Fibroblast of lung (primary cell): Measurements from ENCODE around the gene DMXL2.

ENCODE experiments used
- EZH2 ChIP-seq: IDR thresholded peaks from 2 replicates; pipeline ENCODE4 v1.5.1; 2012; ENCODE audit warnings: low read length, control low read depth, mild to moderate bottlenecking; ENCODE audit errors: missing control alignments
- TF ChIP-seq, protein P1 (sequence below), 2 donors: IDR thresholded peaks in 1 of 2; conservative IDR thresholded peaks in 1 of 2; 1 replicate in 1 of 2; 2 replicates in 1 of 2; pipeline ENCODE4 v1.5.1; 2011 to 2012; ENCODE audit warnings: low read length in 2 of 2, control low read depth in 1 of 2, inconsistent platforms in 1 of 2, low read depth in 1 of 2, mild to moderate bottlenecking in 1 of 2

DNA sequence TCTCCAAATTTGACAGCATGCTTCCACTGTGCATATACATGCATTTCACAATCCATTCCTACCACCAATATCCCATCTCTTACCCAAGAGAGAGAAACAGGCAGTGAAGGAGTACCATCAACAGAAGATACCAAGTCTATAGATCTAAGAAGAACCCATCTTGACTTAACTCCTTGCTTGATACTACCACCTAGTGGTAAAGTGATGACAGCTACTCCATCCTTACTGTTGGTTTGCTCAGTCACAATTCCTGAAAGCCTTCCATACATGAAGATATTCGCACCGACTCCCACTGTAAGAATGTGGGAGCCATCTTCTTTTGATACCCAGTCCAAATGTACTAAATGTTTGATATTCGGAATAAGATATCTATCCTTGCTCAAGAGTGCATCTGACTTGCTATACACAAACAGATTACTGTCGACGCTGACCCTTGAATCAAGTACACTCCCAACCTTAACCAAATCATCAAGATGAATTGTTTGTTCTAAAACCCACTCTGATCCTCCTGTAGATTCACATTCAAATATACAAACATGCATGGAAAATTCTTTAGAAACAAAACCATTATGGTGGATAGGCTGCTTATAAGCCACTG is 123.1 kb downstream of the DMXL2 start:
- TF ChIP-seq, protein P1, sequence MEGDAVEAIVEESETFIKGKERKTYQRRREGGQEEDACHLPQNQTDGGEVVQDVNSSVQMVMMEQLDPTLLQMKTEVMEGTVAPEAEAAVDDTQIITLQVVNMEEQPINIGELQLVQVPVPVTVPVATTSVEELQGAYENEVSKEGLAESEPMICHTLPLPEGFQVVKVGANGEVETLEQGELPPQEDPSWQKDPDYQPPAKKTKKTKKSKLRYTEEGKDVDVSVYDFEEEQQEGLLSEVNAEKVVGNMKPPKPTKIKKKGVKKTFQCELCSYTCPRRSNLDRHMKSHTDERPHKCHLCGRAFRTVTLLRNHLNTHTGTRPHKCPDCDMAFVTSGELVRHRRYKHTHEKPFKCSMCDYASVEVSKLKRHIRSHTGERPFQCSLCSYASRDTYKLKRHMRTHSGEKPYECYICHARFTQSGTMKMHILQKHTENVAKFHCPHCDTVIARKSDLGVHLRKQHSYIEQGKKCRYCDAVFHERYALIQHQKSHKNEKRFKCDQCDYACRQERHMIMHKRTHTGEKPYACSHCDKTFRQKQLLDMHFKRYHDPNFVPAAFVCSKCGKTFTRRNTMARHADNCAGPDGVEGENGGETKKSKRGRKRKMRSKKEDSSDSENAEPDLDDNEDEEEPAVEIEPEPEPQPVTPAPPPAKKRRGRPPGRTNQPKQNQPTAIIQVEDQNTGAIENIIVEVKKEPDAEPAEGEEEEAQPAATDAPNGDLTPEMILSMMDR (conservative IDR thresholded peaks at IDR 0.05 in 1 of 2, IDR thresholded peaks at IDR 0.05 in 1 of 2; ENCODE audit: low read depth in 1 of 2, low read length in 2 of 2), result peak; percentile 39 to 78
- no peak for TF ChIP-seq EZH2
